Measurements from ENCODE around the gene EPB41.

Gene EPB41

GRCh38 chr1:29004288-29004687 lies 89.9 kb downstream of the EPB41 start:
- TF ChIP-seq, protein P1, sequence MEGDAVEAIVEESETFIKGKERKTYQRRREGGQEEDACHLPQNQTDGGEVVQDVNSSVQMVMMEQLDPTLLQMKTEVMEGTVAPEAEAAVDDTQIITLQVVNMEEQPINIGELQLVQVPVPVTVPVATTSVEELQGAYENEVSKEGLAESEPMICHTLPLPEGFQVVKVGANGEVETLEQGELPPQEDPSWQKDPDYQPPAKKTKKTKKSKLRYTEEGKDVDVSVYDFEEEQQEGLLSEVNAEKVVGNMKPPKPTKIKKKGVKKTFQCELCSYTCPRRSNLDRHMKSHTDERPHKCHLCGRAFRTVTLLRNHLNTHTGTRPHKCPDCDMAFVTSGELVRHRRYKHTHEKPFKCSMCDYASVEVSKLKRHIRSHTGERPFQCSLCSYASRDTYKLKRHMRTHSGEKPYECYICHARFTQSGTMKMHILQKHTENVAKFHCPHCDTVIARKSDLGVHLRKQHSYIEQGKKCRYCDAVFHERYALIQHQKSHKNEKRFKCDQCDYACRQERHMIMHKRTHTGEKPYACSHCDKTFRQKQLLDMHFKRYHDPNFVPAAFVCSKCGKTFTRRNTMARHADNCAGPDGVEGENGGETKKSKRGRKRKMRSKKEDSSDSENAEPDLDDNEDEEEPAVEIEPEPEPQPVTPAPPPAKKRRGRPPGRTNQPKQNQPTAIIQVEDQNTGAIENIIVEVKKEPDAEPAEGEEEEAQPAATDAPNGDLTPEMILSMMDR (IDR thresholded peaks at IDR 0.05; ENCODE audit: low read depth, low read length, missing control alignments): no peak
- in situ Hi-C loops (cut with HindIII; ENCODE audit: low sequenced_read_pairs): no loop called here

DNA sequence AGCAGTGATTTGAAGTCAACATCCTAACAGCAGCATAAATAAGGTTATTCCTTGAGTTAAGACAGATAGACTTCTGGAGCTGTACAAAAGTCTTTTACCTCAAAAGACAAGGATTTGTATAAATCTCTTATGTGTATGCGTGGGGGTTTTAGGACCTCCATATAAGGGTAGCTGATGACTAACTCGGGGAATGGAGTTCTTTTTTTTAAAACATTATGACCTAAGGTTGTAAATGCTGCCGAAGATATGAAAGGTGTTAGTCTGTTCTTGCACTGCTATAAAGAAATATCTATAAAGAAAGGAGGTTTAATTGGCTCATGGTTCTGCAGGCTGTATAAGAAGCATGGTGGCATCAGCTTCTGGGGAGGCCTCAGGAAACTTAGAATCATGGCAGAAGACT lies 90.4 kb downstream of the EPB41 start:
- TF ChIP-seq, protein P1 (IDR thresholded peaks at IDR 0.05; ENCODE audit: low read depth, low read length, missing control alignments): no peak
- DNase-seq (ENCODE audit: low read depth): no peak
- H3K4me3 ChIP-seq (ENCODE audit: low read depth, low read length): no peak overlapping the region
- in situ Hi-C loops (cut with HindIII; ENCODE audit: low sequenced_read_pairs): no loop called here

More at GRCh38 chr1:29004288-29004687, 89.9 kb downstream of the EPB41 start:
- DNase-seq (ENCODE audit: low read depth): no peak
- H3K4me3 ChIP-seq (ENCODE audit: low read depth, low read length): no peak overlapping the region

DNA sequence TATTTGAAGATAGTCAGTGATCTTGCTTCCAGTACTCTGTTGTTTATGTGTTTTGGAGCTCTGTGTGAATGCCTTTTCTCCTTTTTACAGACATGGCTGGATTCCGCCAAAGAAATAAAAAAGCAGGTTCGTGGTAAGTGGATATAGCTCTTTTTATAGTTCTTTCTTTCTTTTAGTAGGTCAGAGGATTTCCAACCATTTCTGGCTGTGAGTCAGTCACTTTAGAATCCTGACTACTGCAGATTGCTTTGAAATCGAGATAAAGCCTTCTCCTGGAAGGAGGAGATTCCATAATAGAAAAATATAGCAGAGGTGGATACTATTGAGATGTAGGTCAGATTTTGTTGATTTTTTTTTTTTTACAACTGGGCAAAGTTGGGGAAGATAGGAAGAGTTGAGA lies 97.4 kb downstream of the EPB41 start:
- H3K4me3 ChIP-seq (ENCODE audit: low read depth, low read length): no peak overlapping the region
- TF ChIP-seq, protein P1 (IDR thresholded peaks at IDR 0.05; ENCODE audit: low read depth, low read length, missing control alignments): no peak
- in situ Hi-C loops (cut with HindIII; ENCODE audit: low sequenced_read_pairs): no loop called here
- DNase-seq (ENCODE audit: low read depth): no peak

DNA sequence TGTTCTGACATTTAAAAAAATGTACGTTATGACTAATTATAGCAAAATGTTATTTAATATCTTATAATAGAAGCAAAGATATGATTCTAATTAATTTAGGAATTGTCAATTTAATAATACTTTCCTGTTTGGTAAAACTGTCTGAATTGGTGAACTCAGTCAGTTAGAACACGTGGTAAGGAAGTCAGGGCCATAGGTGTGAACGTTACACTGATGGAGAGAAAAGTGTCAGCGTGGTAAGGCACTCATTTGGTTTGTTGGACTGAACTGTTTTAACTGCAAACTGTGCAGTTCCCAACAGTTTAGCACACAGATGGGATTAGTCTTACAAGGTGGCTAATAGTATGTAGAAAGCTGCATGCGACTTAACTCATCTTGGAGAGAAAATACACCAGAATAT lies 102.9 kb downstream of the EPB41 start:
- TF ChIP-seq, protein P1 (IDR thresholded peaks at IDR 0.05; ENCODE audit: low read depth, low read length, missing control alignments): no peak
- in situ Hi-C loops (cut with HindIII; ENCODE audit: low sequenced_read_pairs): no loop called here
- no peak for DNase-seq (ENCODE audit: low read depth)
- H3K4me3 ChIP-seq (ENCODE audit: low read depth, low read length): no peak overlapping the region

DNA sequence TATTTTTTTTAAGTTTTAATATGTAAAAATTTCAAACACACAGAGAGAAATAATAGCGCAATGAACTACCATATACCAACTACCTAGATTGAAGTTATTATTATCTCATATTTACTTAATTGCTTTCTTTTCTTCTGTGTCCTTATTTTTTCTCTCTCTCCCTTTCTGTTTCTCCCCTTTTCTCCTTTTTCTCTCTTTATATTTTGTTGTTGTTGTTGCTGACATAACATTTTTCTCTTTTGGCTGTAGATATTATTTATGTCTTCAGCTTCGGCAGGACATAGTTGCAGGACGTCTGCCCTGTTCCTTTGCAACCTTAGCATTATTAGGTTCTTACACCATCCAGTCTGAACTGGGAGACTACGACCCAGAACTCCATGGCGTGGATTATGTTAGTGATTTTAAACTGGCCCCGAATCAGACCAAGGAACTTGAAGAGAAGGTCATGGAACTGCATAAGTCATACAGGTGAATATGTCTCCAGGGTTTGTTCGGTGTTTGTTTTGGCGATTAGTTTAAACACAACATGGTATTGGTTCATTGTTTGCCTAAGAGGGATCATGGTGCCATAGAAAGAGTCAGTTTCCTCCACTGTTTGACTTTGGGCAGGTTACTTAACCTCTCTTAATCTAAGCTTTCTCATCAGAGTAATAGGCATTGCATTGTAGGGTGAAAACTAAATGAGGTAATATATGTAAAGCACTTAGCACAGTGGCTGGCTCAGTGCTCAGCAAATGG lies 103.8 kb downstream of the EPB41 start:
- no peak for DNase-seq (ENCODE audit: low read depth)
- in situ Hi-C loops (cut with HindIII; ENCODE audit: low sequenced_read_pairs): no loop called here
- TF ChIP-seq, protein P1 (IDR thresholded peaks at IDR 0.05; ENCODE audit: low read depth, low read length, missing control alignments): no peak
- H3K4me3 ChIP-seq (ENCODE audit: low read depth, low read length): no peak overlapping the region

DNA sequence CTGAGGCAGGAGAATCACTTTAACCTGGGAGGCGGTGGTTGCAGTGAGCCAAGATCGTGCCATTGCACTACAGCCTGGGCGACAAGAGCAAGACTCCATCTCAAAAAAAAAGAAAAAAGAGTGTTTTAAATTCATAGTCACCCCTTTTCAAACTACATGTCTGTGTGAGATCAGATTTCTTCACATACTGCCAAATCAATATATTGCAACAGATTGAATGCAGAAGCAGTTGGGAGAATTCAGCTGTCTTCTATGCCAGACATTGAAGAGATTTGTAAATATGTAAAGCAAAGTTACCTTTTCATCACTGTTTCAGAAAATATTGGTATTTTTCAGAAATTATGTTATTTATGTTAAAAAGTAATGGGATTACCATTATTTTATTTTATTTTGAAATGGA lies 108.3 kb downstream of the EPB41 start:
- TF ChIP-seq, protein P1 (IDR thresholded peaks at IDR 0.05; ENCODE audit: low read depth, low read length, missing control alignments): no peak
- no peak overlapping the region for H3K4me3 ChIP-seq (ENCODE audit: low read depth, low read length)
- in situ Hi-C loops (cut with HindIII; ENCODE audit: low sequenced_read_pairs): no loop called here
- DNase-seq (ENCODE audit: low read depth): no peak

Data from astrocyte of the cerebellum (primary cell).